ENCODE measurements around the gene CD44. TPM values are rescaled to one million over a fixed set of nuclear protein-coding genes. Genes with fewer than 3 reads are reported as not detected.

The CD44 gene
- total RNA-seq, 4 donors from 2014 or later: 92.7 to 627 (median 158) TPM

DNA sequence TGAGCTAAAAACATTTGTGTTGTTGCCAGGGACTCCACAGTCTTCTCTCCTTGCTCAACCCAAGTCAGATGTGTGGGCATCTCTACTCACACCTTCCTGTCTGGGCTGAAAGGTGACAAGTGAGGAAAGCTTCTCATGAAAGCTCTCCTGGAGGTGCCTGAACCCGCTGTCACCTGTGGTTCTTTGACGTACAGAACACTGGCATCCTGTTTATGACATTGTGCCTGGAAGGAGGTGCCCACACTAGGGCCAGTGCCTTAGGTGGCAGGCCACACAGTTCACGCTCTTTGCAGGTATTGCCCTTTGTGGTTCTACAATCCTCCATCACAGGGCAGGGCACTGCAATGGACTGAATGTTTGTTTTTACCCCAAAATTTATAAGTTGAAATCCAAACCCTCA lies 108.5 kb downstream of the CD44 start:
- ATAC-seq (ENCODE audit: low FRiP score) (no peak), DNase-seq (ENCODE audit: low spot score) (no peak)
- TF ChIP-seq, protein P1, sequence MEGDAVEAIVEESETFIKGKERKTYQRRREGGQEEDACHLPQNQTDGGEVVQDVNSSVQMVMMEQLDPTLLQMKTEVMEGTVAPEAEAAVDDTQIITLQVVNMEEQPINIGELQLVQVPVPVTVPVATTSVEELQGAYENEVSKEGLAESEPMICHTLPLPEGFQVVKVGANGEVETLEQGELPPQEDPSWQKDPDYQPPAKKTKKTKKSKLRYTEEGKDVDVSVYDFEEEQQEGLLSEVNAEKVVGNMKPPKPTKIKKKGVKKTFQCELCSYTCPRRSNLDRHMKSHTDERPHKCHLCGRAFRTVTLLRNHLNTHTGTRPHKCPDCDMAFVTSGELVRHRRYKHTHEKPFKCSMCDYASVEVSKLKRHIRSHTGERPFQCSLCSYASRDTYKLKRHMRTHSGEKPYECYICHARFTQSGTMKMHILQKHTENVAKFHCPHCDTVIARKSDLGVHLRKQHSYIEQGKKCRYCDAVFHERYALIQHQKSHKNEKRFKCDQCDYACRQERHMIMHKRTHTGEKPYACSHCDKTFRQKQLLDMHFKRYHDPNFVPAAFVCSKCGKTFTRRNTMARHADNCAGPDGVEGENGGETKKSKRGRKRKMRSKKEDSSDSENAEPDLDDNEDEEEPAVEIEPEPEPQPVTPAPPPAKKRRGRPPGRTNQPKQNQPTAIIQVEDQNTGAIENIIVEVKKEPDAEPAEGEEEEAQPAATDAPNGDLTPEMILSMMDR (IDR thresholded peaks at IDR 0.05): no peak

DNA sequence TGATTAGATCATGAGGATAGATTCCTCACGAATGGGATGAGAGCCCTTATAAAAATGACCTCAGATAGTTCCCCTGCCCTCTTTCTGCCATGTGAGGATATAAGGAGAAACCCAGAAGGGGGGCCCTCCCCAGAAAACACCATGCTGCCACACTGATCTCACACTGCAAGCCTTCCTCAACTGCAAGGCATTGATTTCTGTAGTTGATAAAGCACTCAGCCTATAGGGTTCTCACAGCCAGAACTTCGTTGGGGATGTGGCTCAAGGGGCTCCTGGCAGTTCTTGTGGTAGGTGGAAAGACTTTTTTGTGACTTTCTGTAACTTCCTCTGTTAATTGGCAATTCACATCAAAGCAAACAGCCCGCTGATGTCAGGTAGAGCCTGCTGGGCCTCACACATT lies 108.9 kb downstream of the CD44 start:
- DNase-seq (ENCODE audit: low spot score) (no peak), ATAC-seq (ENCODE audit: low FRiP score) (no peak)
- TF ChIP-seq, protein P1 (IDR thresholded peaks at IDR 0.05): no peak

DNA sequence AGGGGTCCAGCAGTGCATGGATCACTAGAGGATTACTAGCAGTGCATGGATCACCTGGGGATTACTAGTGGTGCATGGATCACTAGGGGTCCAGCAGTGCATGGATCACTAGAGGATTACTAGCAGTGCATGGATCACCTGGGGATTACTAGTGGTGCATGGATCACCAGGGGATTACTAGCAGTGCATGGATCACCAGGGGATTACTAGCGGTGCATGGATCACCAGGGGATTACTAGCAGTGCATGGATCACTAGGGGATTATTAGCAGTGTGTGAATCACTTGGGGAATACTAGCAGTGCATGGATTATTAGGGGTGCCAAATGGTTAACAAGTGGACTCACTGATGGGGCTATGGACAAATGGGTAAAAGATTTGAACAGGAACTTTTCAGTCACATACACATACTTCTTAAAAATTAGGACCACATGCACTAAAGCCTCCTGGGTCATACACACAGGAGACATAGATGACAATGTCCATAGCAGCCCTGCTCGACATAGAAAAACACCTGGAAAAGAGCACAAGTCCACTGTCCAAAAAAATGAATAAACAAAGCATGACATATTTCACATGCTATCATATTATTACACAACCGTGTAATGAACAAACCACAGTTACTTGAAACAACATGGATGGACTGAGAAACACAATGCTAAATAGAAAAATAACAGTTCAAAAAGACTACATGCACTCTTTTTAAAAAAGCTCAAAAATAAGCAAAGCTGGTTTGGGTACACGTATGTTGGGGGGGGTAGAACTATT lies 109.8 kb downstream of the CD44 start:
- TF ChIP-seq, protein P1 (IDR thresholded peaks at IDR 0.05): no peak
- ATAC-seq (ENCODE audit: low FRiP score) (no peak), DNase-seq (ENCODE audit: low spot score) (no peak)

DNA sequence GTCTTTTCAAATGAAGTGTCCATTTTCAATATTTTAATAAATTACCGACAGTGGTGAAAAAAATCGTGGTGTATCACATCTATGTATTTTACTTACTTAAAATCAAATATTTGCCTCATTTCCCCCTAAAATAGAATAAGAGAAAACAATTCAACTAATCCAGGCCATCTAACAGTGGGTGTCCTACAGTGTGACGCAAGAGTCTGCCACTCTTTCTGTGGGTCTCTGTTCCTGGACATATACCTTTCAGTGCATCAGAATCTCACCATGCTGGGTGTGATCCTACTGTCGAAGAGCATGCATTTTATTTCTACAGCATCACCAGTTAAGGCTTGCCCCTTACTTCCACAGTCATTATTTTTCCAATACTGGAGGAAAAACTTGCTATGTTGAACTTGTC lies 111.2 kb downstream of the CD44 start:
- TF ChIP-seq, protein P1 (IDR thresholded peaks at IDR 0.05): no peak
- ATAC-seq (ENCODE audit: low FRiP score) (no peak), DNase-seq (ENCODE audit: low spot score) (no peak)

DNA sequence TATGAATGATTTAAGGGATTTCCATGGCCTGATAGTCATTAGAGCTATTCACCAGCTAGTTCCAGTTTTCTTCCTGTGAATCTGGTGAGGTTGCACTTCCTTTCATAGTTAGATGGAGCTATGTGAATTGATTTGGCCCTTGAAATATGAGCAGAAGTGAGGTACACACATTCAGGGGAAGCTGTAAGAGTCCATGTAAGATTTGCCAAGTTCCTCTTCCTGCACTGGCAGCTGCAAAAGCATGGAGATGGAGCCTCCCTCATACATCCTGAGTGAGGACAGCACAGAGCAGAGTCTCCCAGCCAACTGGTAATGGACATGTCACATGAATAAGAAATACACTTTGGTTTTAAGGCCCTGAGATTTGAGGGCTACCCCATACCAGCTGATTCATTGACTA lies 111.7 kb downstream of the CD44 start:
- no peak for ATAC-seq (ENCODE audit: low FRiP score)
- no peak for DNase-seq (ENCODE audit: low spot score)
- TF ChIP-seq, protein P1 (IDR thresholded peaks at IDR 0.05): no peak

DNA sequence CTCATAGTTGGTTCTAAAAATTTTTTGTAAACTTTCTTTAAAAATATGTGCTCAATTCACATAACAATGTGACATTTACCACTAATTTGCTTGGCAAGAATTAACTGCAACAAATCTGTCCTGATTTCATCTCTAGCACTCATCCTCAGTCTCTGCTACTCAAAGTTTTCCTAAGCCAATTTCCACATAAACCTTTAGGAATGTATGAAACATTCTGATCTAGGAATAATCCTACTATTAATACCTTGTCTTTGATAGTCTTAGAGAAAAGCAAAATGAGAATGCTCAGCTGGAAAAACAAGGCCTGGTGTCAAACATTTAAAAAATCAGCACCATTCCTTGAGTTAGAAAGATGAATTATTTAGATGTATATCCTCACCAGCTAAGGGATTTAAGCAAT lies 114.3 kb downstream of the CD44 start:
- TF ChIP-seq, protein P1 (IDR thresholded peaks at IDR 0.05): no peak
- DNase-seq (ENCODE audit: low spot score): no peak
- ATAC-seq (ENCODE audit: low FRiP score): no peak

DNA sequence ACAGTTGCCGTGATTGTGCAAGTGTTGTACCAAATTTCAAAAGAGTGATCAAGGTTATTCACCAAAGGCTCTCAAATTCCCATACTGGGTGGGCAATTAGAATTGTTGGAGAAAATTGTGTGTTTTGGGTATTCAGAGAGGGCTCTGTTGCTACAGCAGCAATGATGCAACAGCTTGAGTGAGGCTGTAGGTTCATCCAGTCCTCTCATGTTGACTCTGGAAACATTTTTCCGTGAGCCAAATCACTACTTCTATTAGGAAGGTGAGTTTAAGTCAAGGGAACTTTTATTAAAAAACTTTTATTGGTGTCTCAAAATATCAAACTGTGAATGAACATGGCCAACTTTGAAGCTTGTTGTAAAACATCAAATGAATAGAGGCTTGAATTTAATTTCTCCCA lies 116.5 kb downstream of the CD44 start:
- TF ChIP-seq, protein P1 (IDR thresholded peaks at IDR 0.05): no peak
- ATAC-seq (ENCODE audit: low FRiP score): no peak
- DNase-seq (ENCODE audit: low spot score): no peak
